ENCODE results near the gene BASP1.

BASP1 gene

GRCh38 chr5:17287501-17288155 is 70.2 kb downstream of the BASP1 start:
- Histone ChIP-seq H3K79me2 (ENCODE audit: low read length) (no peaks in the 10 kb centered on the region), H2AFZ (ENCODE audit: low read length) (no peak overlapping the region), H4K20me1 (ENCODE audit: insufficient read depth, low read length) (no peaks in the 10 kb centered on the region), H3K9me2 (replicated peaks; ENCODE audit: insufficient read depth, low read length) (no peaks in the 10 kb centered on the region), H3K4me2 (ENCODE audit: low read depth, low read length) (no peak overlapping the region), H3K4me1 (ENCODE audit: low read length) (0 out of 2 replicates have a peak, but pooled peaks cover 5% of the 10 kb centered on the region), H3K36me3 (replicated peaks; ENCODE audit: insufficient read depth, low read length) (no peaks in the 10 kb centered on the region), H3K4me3 (ENCODE audit: low read length) (no peak overlapping the region), H3K27ac (ENCODE audit: low read length) (no peak overlapping the region), H3K27me3 (replicated peaks; ENCODE audit: insufficient read depth, low read length) (no peaks in the 10 kb centered on the region), H3F3A (ENCODE audit: insufficient read depth, low read length) (peaks cover under 1% of the 10 kb centered on the region; the same call in 1 of the 2 replicates), H3K9ac (ENCODE audit: low read length) (no peak overlapping the region), H3K9me3 (replicated peaks; ENCODE audit: insufficient read depth, low read length) (no peaks in the 10 kb centered on the region)
- DNase-seq: no peak
- TF ChIP-seq, protein P1, sequence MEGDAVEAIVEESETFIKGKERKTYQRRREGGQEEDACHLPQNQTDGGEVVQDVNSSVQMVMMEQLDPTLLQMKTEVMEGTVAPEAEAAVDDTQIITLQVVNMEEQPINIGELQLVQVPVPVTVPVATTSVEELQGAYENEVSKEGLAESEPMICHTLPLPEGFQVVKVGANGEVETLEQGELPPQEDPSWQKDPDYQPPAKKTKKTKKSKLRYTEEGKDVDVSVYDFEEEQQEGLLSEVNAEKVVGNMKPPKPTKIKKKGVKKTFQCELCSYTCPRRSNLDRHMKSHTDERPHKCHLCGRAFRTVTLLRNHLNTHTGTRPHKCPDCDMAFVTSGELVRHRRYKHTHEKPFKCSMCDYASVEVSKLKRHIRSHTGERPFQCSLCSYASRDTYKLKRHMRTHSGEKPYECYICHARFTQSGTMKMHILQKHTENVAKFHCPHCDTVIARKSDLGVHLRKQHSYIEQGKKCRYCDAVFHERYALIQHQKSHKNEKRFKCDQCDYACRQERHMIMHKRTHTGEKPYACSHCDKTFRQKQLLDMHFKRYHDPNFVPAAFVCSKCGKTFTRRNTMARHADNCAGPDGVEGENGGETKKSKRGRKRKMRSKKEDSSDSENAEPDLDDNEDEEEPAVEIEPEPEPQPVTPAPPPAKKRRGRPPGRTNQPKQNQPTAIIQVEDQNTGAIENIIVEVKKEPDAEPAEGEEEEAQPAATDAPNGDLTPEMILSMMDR (IDR thresholded peaks at IDR 0.05; ENCODE audit: low read length): no peak
- TF ChIP-seq EZH2phosphoT487 (IDR thresholded peaks at IDR 0.05; ENCODE audit: low read length): no peak
- no peak for TF ChIP-seq EZH2 (optimal IDR thresholded peaks at IDR 0.05; ENCODE audit: low read depth, low read length)

- H3K9ac ChIP-seq (ENCODE audit: low read length): no peak overlapping the region
- no peaks in the 10 kb centered on the region for H3K9me3 ChIP-seq (replicated peaks; ENCODE audit: insufficient read depth, low read length)
- no peaks in the 10 kb centered on the region for H3K79me2 ChIP-seq (ENCODE audit: low read length)
- no peak overlapping the region for H3K4me2 ChIP-seq (ENCODE audit: low read depth, low read length)
- TF ChIP-seq EZH2phosphoT487 (IDR thresholded peaks at IDR 0.05; ENCODE audit: low read length) (no peak), EZH2 (optimal IDR thresholded peaks at IDR 0.05; ENCODE audit: low read depth, low read length) (no peak)
- TF ChIP-seq, protein P1 (IDR thresholded peaks at IDR 0.05; ENCODE audit: low read length): no peak
- DNase-seq: no peak
- no peaks in the 10 kb centered on the region for H3K27me3 ChIP-seq (replicated peaks; ENCODE audit: insufficient read depth, low read length)
- no peaks in the 10 kb centered on the region for H3K4me1 ChIP-seq (ENCODE audit: low read length)
- no peaks in the 10 kb centered on the region for H4K20me1 ChIP-seq (ENCODE audit: insufficient read depth, low read length)
- H2AFZ ChIP-seq (ENCODE audit: low read length): no peak overlapping the region
- no peaks in the 10 kb centered on the region for H3F3A ChIP-seq (ENCODE audit: insufficient read depth, low read length)
- H3K9me2 ChIP-seq (replicated peaks; ENCODE audit: insufficient read depth, low read length): no peaks in the 10 kb centered on the region
- no peak overlapping the region for H3K4me3 ChIP-seq (ENCODE audit: low read length)
- no peak overlapping the region for H3K27ac ChIP-seq (ENCODE audit: low read length)
- no peaks in the 10 kb centered on the region for H3K36me3 ChIP-seq (replicated peaks; ENCODE audit: insufficient read depth, low read length)
These were observed 71.1 kb downstream of the BASP1 start for GRCh38 chr5:17288570-17288969.

DNA sequence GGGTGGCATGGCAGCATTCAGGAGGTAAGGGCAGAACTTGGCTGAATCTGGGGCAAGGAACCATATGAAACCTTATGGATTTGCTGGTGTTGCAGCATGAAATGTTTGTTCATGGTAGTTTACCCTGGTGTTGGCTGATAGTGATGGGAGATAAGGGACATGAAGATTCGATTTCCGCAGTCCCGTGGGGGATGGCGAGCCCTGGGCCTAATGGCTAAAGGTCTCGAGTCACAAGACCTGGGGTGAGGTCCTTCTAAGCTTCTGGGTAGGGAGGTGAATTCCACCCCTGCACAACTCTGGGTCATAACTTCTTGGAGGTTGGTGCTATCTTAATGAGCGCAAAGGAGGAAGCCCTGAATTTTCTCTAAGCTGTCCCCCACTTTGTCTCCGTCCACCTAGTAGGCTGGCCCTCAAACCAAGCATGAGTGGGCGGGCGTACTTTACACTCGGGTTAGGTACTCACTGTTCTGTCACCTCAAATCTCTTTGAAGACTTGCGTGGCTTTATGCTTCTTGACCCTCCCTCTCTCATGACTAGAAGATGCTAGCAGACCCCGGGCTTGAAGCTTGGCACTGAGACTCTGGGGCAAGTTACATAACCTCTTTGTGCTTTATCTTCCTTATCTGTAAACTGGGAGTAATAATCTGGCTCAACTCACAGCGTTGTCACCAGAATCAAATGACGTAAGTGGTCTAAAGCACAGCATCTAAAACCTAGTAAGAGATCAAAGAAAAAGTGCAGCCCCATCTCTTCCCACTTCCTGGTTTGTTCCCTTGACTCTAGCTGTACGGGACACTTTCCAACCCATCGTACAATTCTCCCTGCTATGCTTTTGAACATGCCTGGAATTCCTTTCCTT is 72.5 kb downstream of the BASP1 start:
- no peak overlapping the region for H3K9ac ChIP-seq (ENCODE audit: low read length)

More for the DNA sequence above, 72.5 kb downstream of the BASP1 start:
- no peak overlapping the region for H3K27ac ChIP-seq (ENCODE audit: low read length)
- no peak overlapping the region for H3K4me3 ChIP-seq (ENCODE audit: low read length)
- H3K9me2 ChIP-seq (replicated peaks; ENCODE audit: insufficient read depth, low read length): no peaks in the 10 kb centered on the region
- H3K79me2 ChIP-seq (ENCODE audit: low read length): no peaks in the 10 kb centered on the region
- no peaks in the 10 kb centered on the region for H3K36me3 ChIP-seq (replicated peaks; ENCODE audit: insufficient read depth, low read length)
- H4K20me1 ChIP-seq (ENCODE audit: insufficient read depth, low read length): no peaks in the 10 kb centered on the region
- no peak overlapping the region for H2AFZ ChIP-seq (ENCODE audit: low read length)
- H3K4me1 ChIP-seq (ENCODE audit: low read length): no peaks in the 10 kb centered on the region
- no peak overlapping the region for H3K4me2 ChIP-seq (ENCODE audit: low read depth, low read length)
- no peaks in the 10 kb centered on the region for H3K27me3 ChIP-seq (replicated peaks; ENCODE audit: insufficient read depth, low read length)
- no peaks in the 10 kb centered on the region for H3F3A ChIP-seq (ENCODE audit: insufficient read depth, low read length)
- no peak for DNase-seq
- TF ChIP-seq EZH2 (optimal IDR thresholded peaks at IDR 0.05; ENCODE audit: low read depth, low read length) (no peak), EZH2phosphoT487 (IDR thresholded peaks at IDR 0.05; ENCODE audit: low read length) (no peak)
- TF ChIP-seq, protein P1 (IDR thresholded peaks at IDR 0.05; ENCODE audit: low read length): no peak
- H3K9me3 ChIP-seq (replicated peaks; ENCODE audit: insufficient read depth, low read length): no peaks in the 10 kb centered on the region
